ENCODE measurements around the gene OGFR.

The OGFR gene

DNA sequence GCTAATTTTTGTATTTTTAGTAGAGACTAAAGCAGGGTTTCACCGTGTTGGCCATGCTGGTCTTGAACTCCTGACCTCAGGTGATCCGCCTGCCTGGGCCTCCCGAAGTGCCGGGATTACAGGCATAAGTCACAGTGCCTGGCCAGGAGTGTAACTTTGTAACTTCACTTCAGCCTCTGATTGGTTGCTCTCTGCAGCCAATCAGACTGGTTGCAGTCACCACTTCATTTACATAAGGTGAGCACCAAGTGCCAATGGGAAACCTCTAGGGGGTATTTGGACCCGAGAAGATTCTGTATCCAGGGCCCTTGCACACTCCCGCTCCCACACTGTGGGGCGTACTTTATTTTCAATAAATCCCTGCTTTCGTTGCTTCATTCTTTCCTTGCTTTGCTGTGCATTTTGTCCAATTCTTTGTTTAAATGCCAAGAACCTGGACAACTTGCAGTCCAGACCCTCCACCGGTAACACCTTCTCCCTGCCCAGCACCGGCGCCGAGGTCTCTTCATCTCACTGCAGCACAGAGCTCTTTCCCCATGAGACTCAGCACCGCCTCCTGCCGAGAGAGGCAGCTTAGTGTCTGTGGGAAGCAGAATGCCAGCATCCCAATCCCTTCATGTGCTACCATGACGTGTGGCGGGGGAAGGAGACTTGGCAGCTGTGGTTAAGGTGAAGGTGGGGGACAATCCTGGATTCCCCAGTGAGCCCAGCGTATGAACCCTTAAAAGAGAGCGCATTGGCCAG is 22.3 kb upstream of the OGFR start:
- DNase-seq = no peak

DNA sequence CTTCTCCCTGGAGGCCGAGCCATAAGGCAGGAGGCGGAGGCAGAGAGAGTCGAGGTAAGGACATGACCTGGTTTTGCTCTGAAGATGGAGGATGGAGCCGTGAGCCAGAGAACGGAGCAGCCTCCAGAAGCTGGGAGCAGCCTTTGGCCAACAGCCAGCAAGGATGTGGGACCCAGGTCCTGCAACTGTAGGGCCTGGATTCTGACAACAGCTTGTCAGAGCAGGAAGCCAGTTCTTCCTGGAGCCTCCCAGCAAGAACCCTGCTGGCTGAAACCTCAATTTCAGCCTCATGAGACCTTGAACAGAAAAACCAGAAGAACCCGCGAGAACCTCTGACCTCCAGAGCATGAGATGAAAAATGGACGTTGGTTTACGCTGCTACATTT is 21.7 kb upstream of the OGFR start:
- DNase-seq = no peak

DNA sequence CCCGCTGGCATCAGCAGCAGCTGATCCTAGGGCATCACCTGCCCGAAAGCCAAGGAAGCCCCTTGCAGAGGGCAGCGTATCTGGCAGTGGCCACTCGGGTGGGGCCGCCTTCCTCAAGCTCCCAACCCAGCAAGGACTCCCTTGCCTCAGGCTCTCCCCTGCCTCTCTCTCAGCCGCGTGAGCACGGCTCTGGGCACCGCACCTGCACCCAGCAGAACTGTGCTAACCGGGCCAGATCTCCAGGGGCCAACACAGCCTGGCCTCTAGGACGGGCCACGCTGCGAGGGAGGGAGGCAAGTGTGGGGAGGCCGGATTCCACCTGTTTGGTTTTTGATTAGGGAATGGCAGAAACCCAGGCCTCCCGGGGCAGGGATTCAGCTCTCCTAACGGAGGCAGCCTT is 20.1 kb upstream of the OGFR start:
- no peak for DNase-seq

DNA sequence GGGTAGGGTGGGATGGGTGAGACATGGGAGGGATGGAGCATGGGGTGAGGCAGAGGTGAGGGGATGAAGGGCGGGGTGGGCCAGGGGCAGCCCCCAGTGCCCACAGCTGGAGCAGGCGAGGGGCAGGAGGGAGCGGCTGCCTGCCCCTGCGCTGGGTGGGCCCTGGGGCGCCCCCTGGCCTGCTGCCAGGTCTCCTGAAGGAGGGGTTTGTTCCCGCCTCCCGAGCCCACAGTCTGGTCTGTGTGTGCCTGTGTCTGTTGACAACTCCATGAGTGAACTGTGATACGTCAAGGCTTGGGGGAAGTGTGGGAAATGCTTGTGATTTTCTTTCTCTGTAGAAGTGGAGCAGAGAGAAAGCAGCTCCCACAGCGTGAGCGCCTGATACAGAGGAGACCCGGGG is 19.2 kb upstream of the OGFR start:
- DNase-seq = no peak

- peak in 2 of 51 donors; percentile 17 to 20 for DNase-seq
Observed at GRCh38 chr20:62786157-62786556, 18.5 kb upstream of the OGFR start.

- DNase-seq = no peak
Observed at GRCh38 chr20:62787321-62787720, 17.3 kb upstream of the OGFR start.

GRCh38 chr20:62787866-62788265 is 16.8 kb upstream of the OGFR start:
- DNase-seq = peak in 1 of 51 donors; percentile 15

DNA sequence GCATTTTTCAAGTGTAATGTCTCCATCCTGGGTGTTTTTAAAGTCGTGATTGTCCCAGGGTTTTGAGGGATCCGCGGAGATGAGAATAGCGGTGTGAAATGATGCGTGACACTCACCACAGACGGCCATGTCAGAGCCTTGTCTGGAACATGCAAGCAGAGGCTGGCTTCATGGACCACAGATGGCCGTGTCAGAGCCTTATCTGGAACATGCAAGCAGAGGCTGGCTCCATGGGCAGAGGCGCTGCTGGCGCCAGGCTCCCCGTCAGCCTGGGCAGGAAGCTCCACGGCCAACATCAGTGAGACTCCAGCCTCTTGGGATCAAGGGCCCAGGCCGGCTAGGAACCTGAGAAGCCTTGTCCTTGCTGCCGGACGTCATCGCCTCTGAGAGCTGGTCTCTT is 16.0 kb upstream of the OGFR start:
- DNase-seq = peak in 1 of 51 donors; percentile 15

DNA sequence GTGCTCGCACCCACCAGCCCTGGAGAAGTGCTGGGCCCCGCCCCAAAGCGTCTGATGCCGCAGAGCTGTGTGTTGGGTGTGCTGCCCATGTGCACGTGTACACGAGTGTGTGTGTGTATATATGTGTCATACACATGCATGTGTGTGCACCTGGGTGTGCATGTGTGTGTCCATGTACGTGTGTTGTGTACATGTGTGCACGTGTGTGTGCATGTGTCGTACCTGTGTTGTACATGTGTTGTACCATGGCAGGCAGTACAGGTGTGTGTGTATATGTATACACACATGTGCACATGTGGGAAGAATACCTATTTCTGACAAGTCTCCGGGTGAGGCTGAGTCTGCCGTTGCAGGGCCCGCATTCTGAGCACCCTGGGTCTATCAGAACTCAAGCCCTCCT is 14.6 kb upstream of the OGFR start:
- no peak for DNase-seq

DNA sequence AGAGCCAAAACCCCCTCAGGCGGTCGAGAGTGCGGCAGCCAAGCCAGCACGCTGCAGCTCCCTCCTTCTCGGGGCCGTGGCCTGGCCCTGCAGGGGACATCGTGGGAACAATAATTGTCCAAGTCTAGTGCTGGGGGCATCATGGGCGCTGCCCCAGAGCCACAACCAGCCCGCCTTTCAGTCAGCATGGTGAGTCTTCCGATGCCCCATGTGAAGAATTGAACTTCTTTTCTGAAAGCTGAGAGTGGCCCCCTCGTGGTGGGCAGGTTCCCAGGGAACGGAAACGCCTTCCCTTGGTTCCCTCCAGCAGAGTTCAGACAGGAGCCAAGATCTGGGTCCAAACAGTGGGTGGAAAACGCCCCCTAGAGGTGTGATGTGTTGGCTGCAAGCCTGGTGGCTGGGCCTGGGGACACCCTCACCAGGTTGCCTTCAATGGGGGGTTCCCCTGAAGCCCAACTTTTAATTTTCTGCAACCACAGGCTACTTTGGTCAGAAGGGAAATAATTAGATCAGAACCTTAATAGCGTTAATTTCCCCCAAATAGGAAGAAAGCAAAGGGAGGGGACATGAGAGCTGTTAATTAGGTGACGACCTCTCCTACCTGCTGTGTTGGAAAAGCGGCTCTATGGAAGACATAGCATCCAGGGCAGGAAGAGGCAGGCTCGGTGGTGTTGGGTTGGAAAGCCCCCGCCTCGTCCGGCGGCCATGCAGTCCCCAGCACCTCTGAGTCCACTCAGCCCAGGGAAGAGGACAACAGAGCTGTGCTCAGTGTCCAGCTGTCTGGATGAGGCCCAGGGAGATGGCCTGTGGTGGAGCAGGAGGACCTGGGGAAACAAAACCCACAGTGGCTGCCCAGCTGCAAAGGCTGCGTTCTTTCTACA is 13.1 kb upstream of the OGFR start:
- DNase-seq = peak in 49 of 51 donors; percentile 30 to 92 (median 80)

DNA sequence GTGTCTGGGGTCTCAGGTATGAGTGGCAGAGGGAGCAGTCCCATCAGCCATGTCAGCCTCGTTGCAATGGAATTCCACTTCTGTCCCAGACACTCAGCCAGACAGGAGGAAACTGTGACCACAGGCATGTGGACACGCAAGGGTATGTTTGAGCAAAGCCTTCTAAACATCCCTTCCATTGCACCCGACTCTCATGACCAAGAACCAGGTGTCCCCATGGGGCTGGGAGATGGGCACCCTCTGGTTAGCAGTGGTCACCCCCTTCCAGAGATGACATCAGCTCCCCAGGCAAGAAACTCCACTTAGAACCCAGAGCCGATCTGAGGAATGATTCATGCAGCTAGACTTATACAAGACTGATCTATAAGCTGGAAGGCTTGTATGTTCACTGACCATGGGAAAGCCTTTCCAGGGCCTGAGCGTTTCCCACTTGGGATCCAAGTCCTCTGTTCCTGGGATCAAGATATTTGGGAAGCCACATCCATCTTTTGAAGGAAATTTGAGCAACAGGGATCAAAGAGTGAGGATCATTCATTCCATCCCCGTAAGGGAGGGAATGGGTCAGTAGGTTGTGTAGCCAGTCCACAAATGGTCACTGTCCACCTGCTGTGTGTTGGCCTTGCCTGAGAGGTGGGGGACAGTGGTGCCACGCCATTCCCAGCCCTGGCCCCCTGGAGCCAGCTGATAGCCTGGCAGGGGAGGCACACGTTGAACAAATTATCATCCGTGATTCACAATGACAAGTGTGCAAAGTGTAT is 12.3 kb upstream of the OGFR start:
- no peak for DNase-seq

GRCh38 chr20:62792940-62793756 is 11.5 kb upstream of the OGFR start:
- DNase-seq = no peak

GRCh38 chr20:62793757-62794006 is 11.0 kb upstream of the OGFR start:
- peak in 1 of 51 donors; percentile 81 for DNase-seq

DNA sequence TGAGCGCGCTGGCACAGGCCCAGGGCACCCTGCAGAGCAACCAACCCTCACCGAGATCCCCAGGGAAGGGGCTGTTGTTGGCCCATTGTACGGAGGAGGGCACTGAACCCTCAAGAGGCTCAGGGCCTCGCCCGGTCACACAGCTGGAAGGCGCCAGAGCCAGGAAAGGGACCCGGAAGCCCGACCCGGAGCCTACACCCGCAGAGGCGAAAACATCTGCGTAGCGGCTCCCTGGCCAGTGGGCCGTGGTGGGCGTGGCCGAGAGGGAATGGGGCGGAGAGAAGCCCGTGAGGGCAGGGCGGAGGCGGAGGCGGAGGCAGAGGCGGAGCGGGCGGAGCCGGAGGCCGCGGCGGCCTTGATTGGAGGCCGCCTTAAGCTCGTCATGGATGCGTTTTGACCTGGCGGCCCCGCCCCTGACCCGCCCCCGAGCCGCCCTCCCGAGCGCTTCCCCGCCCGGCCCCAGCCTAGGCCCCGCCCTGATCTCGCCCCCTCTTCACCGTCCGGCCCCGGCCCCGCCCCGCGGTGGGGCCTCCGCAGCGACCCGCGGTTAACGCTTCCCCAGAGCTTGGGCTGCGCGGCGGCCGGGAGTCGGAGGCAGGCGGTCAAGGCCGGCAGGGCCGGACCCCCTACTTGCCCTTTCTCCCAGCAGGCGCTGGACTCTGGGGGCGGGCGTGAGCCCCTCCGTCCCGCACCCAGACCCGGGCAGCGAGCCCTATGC is 10.5 kb upstream of the OGFR start:
- peak; percentile 30 to 98 (median 93) for DNase-seq

- DNase-seq = peak in 34 of 51 donors; percentile 14 to 71 (median 38)
Observed at GRCh38 chr20:62795023-62795761, 9.4 kb upstream of the OGFR start.

DNA sequence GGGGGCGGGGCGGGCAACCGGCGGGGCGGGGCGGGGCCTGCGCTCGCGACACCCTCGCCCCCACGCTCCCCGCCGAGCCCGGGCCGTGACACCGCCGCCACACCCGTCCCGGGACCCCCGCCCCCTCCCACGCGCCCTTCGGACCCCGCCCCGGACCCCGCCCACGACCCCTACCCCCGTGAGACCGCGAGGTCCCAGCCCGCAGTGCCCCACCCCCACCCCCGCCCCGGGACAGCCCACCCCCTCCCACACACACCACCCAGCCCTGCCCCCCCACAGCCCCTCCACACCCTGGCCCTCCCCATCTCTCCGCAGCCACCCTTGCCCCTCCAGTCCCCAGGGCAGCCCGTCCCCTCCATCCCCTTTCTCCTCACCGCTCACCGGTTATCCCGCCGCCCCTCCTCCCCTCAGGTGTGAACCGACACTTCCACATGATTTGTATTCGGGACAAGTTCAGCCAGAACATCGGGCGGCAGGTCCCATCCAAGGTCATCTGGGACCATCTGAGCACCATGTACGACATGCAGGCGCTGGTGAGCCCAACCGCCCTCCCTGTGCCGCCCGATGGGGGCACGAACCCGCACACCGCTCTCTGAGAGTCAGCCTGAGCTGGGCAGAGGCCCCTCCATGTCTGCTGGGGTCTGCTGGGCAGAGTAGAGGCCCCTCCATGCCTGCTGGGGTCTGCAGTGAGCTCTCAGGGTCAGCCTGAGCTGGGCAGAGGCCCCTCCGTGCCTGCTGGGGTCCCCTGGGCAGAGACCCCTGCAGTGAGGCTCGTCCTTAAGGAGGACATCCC is 7.7 kb upstream of the OGFR start:
- DNase-seq = peak in 1 of 51 donors; percentile 29

DNA sequence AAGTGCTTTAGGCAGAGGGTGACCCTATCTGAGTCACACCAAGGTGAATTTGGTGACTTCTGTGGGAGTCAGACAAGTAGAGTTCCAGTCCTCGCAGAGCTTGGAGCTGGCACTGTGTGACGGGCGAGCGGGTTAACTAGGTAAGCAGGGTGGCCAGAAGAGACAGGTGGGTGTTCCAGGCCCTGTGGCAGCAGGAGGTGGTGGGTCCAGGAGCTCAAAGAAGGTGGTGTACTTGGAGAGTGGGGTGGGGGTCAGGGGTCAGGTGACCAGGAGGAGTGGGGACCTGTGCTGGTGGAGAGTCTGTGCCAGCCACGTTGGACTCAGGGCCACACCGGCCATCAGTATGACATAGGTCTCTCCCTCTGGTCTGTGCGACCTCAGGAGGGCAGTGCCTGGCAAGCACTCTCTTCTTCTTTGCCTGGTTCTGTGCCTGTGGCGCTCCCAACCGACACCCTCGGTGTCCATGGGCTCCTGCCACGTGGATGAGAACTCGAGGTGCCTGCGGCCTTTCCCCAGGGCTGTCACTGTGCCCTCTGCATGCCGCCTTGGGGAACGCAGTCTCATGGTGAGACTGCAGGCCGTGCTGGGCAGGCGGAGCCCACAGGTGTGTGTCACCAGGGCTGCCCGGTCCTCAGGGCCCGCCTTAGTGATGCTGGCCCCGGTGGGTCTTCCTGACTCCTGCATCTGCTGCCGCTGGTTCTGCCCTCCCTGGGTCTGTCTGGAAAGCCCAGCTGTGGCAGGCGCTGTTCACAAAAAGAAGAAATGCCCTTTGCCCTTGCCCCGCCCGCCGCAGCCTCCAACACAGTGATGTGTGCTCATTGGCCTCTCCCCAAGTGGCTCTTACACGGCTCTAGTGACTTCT is 6.7 kb upstream of the OGFR start:
- no peak for DNase-seq

- no peak for DNase-seq
Observed at GRCh38 chr20:62799036-62799435, 5.6 kb upstream of the OGFR start.
